Esophagus squamous epithelium (tissue), 4 donors: ENCODE measurements around the gene THOC5.

Experiments used
- CTCF ChIP-seq, 6 experiments: fragments of 450-650 bp in 4 of 6; fragments of 200-600 bp in 2 of 6; sonication (generic) in 2 of 6; IDR thresholded peaks; one replicate each; pipeline ENCODE4 v1.5.1; 2016 to 2019; ENCODE audit warnings: antibody characterized with exemption in 6 of 6, mild to moderate bottlenecking in 4 of 6, moderate library complexity in 4 of 6
- POLR2A ChIP-seq, 4 donors: fragments of 450-650 bp; IDR thresholded peaks; one replicate each; pipeline ENCODE4 v1.6.1; 2017; ENCODE audit warnings: antibody characterized with exemption in 4 of 4, mild to moderate bottlenecking in 4 of 4, moderate library complexity in 3 of 4

GRCh38 chr22:29463629-29464028, 89.9 kb downstream of the THOC5 start:
- TF ChIP-seq CTCF (IDR thresholded peaks at IDR 0.05) (no peak), POLR2A (IDR thresholded peaks at IDR 0.05) (no peak)
